GM12878 (cell line): ENCODE results near the gene GPRC5B.

Experiments used
- HDAC6 ChIP-seq: fragments of 200-600 bp; sonication (generic); IDR thresholded peaks from one replicate; pipeline ENCODE4 v1.8.0; 2017; ENCODE audit warnings: antibody characterized with exemption; ENCODE audit not compliant: unreplicated experiment
- JUND ChIP-seq: IDR thresholded peaks from 2 replicates; pipeline ENCODE4 v1.6.1; 2012; ENCODE audit warnings: low read depth, mild to moderate bottlenecking, low read length, improper control_type of control experiment, moderate library complexity
- SP1 ChIP-seq: IDR thresholded peaks from one replicate; pipeline ENCODE4 v1.6.1; 2011; ENCODE audit warnings: low read depth, low read length
- SPI1 ChIP-seq: IDR thresholded peaks from 2 replicates; pipeline ENCODE4 v1.6.1; 2011; ENCODE audit warnings: low read depth, mild to moderate bottlenecking, low read length, moderate library complexity, borderline replicate concordance; ENCODE audit not compliant: insufficient read depth
- TF ChIP-seq, protein P1 (sequence below), 3 experiments: IDR thresholded peaks in 2 of 3; conservative IDR thresholded peaks in 1 of 3; 2 replicates each; pipeline ENCODE4 v1.5.1; 2011; ENCODE audit warnings: low read depth in 3 of 3, low read length in 3 of 3, mild to moderate bottlenecking in 3 of 3, control low read depth in 2 of 3, moderate library complexity in 2 of 3, inconsistent platforms in 1 of 3, mixed read lengths in 1 of 3; ENCODE audit not compliant: control insufficient read depth in 2 of 3, insufficient read depth in 1 of 3; ENCODE audit errors: extremely low read depth in 1 of 3

DNA sequence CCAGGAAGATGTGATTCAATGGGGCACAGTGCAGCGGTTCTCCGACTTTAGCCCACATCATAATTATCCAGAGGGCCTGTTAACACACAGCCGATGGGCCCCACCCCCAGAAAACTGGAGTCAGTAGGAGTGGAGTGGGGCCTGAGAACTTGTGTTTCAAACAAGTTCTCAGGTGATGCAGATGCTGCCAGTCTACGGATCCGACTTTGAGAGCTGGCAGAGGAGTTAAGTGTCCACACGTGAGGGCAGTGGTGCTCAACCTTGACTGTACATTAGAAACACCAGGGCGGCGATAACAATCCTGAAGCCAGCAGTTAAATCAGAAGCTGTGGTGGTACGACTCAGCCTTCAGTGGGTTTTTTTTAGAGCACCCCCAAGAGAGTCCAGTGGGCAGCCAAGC is 75.0 kb downstream of the GPRC5B start:
- TF ChIP-seq SPI1 (no peak), HDAC6 (no peak), SP1 (no peak), JUND (no peak)
- TF ChIP-seq, protein P1, sequence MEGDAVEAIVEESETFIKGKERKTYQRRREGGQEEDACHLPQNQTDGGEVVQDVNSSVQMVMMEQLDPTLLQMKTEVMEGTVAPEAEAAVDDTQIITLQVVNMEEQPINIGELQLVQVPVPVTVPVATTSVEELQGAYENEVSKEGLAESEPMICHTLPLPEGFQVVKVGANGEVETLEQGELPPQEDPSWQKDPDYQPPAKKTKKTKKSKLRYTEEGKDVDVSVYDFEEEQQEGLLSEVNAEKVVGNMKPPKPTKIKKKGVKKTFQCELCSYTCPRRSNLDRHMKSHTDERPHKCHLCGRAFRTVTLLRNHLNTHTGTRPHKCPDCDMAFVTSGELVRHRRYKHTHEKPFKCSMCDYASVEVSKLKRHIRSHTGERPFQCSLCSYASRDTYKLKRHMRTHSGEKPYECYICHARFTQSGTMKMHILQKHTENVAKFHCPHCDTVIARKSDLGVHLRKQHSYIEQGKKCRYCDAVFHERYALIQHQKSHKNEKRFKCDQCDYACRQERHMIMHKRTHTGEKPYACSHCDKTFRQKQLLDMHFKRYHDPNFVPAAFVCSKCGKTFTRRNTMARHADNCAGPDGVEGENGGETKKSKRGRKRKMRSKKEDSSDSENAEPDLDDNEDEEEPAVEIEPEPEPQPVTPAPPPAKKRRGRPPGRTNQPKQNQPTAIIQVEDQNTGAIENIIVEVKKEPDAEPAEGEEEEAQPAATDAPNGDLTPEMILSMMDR (IDR thresholded peaks at IDR 0.05 in 2 of 3, conservative IDR thresholded peaks at IDR 0.05 in 1 of 3; ENCODE audit: control insufficient read depth in 2 of 3, extremely low read depth in 1 of 3, insufficient read depth in 1 of 3, low read depth in 3 of 3, low read length in 3 of 3), result no peak
